ENCODE measurements around the gene STUM.
"Not testable (repeated sequence)": the region's sequence is repeated elsewhere in the genome, so short reads cannot be mapped to it uniquely, and the experiment has no call there.

DNA sequence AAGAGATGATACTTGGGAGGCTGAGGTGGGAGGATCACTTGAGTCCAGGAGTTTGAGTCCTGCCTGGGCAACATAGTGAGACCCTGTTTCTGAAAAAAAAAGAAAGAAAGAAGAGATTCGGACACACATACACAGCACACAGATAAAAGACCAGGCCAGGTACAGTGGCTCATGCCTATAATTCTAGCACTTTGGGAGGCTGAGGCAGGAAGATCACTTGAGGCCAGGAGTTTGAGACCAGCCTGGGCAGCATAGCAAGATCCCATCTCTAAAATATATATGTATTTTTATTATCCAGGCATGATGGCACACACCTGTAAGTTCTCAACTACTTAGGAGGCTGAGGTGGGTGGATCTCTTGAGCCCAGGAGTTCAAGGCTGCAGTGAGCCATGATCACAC, 69.2 kb downstream of the STUM start:
- TF ChIP-seq, protein P1, sequence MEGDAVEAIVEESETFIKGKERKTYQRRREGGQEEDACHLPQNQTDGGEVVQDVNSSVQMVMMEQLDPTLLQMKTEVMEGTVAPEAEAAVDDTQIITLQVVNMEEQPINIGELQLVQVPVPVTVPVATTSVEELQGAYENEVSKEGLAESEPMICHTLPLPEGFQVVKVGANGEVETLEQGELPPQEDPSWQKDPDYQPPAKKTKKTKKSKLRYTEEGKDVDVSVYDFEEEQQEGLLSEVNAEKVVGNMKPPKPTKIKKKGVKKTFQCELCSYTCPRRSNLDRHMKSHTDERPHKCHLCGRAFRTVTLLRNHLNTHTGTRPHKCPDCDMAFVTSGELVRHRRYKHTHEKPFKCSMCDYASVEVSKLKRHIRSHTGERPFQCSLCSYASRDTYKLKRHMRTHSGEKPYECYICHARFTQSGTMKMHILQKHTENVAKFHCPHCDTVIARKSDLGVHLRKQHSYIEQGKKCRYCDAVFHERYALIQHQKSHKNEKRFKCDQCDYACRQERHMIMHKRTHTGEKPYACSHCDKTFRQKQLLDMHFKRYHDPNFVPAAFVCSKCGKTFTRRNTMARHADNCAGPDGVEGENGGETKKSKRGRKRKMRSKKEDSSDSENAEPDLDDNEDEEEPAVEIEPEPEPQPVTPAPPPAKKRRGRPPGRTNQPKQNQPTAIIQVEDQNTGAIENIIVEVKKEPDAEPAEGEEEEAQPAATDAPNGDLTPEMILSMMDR (IDR thresholded peaks at IDR 0.05), result not testable (repeated sequence)
- not testable (repeated sequence) for TF ChIP-seq RFX5 (IDR thresholded peaks at IDR 0.05; ENCODE audit: low read length); RXRA (IDR thresholded peaks at IDR 0.05; ENCODE audit: borderline replicate concordance, low read depth); TCF12 (IDR thresholded peaks at IDR 0.05); SIN3A (IDR thresholded peaks at IDR 0.05; ENCODE audit: borderline replicate concordance, low read depth, low read length); RAD21 (IDR thresholded peaks at IDR 0.05; ENCODE audit: low read length); TAF1 (IDR thresholded peaks at IDR 0.05; ENCODE audit: borderline replicate concordance, low read depth, low read length)
- TF ChIP-seq, protein P2, sequence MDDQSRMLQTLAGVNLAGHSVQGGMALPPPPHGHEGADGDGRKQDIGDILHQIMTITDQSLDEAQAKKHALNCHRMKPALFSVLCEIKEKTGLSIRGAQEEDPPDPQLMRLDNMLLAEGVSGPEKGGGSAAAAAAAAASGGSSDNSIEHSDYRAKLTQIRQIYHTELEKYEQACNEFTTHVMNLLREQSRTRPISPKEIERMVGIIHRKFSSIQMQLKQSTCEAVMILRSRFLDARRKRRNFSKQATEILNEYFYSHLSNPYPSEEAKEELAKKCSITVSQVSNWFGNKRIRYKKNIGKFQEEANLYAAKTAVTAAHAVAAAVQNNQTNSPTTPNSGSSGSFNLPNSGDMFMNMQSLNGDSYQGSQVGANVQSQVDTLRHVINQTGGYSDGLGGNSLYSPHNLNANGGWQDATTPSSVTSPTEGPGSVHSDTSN (IDR thresholded peaks at IDR 0.05), result not testable (repeated sequence)
